Gastroesophageal sphincter (tissue), 4 donors: Measurements from ENCODE around the gene PARD3B. TPM values are rescaled to one million over a fixed set of nuclear protein-coding genes. Genes with fewer than 3 reads are reported as not detected.
"Not testable (repeated sequence)": the region's sequence is repeated elsewhere in the genome, so short reads cannot be mapped to it uniquely, and the experiment has no call there.

Experiments
- ATAC-seq: fragments of 150-250 bp; one replicate; pipeline ENCODE4 v1.9.1; 2016; ENCODE audit warnings: mild to moderate bottlenecking, moderate library complexity
- H3K27ac ChIP-seq, 4 donors: fragments of 200-600 bp; sonication (generic) in 3 of 4; 1 replicate in 3 of 4; 2 replicates in 1 of 4; pipeline ENCODE4 v1.5.1; 2016 to 2019
- H3K27me3 ChIP-seq: fragments of 200-600 bp; sonication (generic); one replicate; pipeline ENCODE4 v1.5.1; 2019
- H3K36me3 ChIP-seq, 2 donors: fragments of 200-600 bp; sonication (generic); one replicate each; pipeline ENCODE4 v1.5.1; 2019; ENCODE audit warnings: control low read depth in 1 of 2
- H3K4me1 ChIP-seq, 3 donors: fragments of 200-600 bp; sonication (generic); 1 replicate in 2 of 3; 2 replicates in 1 of 3; pipeline ENCODE4 v1.5.1; 2016 to 2019; ENCODE audit warnings: control low read depth in 2 of 3
- H3K4me3 ChIP-seq, 2 donors: fragments of 200-600 bp; sonication (generic); one replicate each; pipeline ENCODE4 v1.5.1; 2019; ENCODE audit warnings: mild to moderate bottlenecking in 1 of 2, moderate library complexity in 1 of 2
- H3K9me3 ChIP-seq, 3 donors: fragments of 200-600 bp; sonication (generic); one replicate each; pipeline ENCODE4 v1.5.1; 2017 to 2019; ENCODE audit warnings: control low read depth in 2 of 3
- EP300 ChIP-seq: sonication (generic); formaldehyde crosslinking; IDR thresholded peaks from one replicate; pipeline ENCODE4 v1.6.1; 2017; ENCODE audit warnings: antibody characterized with exemption, mild to moderate bottlenecking
- POLR2A ChIP-seq, 2 donors: fragments of 450-650 bp; IDR thresholded peaks; one replicate each; pipeline ENCODE4 v1.6.1; 2017; ENCODE audit warnings: antibody characterized with exemption in 2 of 2, mild to moderate bottlenecking in 2 of 2, moderate library complexity in 1 of 2
- POLR2AphosphoS5 ChIP-seq: sonication (generic); formaldehyde crosslinking; IDR thresholded peaks from one replicate; pipeline ENCODE4 v1.6.1; 2017; ENCODE audit warnings: antibody characterized with exemption
- WGBS, 2 donors: methylation state at CpG; one replicate each; pipeline ENCODE4 v1.1.5; 2018; ENCODE audit warnings: low coverage in 1 of 2; 5-methylcytosine and 5-hydroxymethylcytosine counted together
- total RNA-seq, 4 donors: library from RNA; depleted of rRNA; stranded (reverse); fragments of >200 nt; gene quantifications; one replicate each; pipeline ENCODE4 v1.1.0, GENCODE V29; 2016
- TF ChIP-seq, protein P1 (sequence below), 4 experiments: fragments of 200-600 bp in 2 of 4; fragments of 450-650 bp in 2 of 4; sonication (generic) in 1 of 4; IDR thresholded peaks; one replicate each; pipeline ENCODE4 v1.5.1; 2017 to 2019; ENCODE audit warnings: antibody characterized with exemption in 4 of 4, mild to moderate bottlenecking in 2 of 4, moderate library complexity in 2 of 4

PARD3B gene
- total RNA-seq, 4 donors from 2014 or later: 29.6 to 42.2 (median 41.0) TPM

DNA sequence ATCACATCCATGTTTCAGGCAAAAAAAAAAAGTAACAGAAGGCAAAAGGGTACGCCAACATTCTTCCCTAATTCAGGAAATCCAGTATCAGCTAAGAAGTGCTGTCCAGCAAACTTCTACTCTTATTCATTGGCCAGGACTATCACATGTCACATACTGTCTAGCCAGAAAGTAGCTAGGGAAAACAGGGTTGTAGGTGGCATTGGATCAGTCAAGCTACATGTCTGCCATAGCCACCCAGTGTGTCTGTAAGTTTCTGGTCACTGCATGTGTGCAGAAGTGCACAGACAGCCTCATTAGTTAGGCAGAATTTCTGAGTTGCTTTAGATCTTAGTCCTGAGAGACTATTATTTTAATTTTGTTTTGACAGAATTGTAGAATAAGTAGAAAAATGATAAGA lies 671.7 kb downstream of the PARD3B start:
- no peak for TF ChIP-seq POLR2AphosphoS5
- no peak for TF ChIP-seq EP300
- TF ChIP-seq, protein P1, sequence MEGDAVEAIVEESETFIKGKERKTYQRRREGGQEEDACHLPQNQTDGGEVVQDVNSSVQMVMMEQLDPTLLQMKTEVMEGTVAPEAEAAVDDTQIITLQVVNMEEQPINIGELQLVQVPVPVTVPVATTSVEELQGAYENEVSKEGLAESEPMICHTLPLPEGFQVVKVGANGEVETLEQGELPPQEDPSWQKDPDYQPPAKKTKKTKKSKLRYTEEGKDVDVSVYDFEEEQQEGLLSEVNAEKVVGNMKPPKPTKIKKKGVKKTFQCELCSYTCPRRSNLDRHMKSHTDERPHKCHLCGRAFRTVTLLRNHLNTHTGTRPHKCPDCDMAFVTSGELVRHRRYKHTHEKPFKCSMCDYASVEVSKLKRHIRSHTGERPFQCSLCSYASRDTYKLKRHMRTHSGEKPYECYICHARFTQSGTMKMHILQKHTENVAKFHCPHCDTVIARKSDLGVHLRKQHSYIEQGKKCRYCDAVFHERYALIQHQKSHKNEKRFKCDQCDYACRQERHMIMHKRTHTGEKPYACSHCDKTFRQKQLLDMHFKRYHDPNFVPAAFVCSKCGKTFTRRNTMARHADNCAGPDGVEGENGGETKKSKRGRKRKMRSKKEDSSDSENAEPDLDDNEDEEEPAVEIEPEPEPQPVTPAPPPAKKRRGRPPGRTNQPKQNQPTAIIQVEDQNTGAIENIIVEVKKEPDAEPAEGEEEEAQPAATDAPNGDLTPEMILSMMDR (IDR thresholded peaks at IDR 0.05): no peak
- TF ChIP-seq POLR2A (IDR thresholded peaks at IDR 0.05): no peak
- no peak overlapping the region for H3K4me3 ChIP-seq
- H3K27me3 ChIP-seq: no peaks in the 10 kb centered on the region
- no peaks in the 10 kb centered on the region for H3K36me3 ChIP-seq
- H3K9me3 ChIP-seq: no peaks in the 10 kb centered on the region
- 89 to 100% methylated on average over 1 of the region's 1 CpG for WGBS, 2 donors
- H3K4me1 ChIP-seq: no peaks in the 10 kb centered on the region
- H3K27ac ChIP-seq: no peak overlapping the region
- no peak for ATAC-seq

DNA sequence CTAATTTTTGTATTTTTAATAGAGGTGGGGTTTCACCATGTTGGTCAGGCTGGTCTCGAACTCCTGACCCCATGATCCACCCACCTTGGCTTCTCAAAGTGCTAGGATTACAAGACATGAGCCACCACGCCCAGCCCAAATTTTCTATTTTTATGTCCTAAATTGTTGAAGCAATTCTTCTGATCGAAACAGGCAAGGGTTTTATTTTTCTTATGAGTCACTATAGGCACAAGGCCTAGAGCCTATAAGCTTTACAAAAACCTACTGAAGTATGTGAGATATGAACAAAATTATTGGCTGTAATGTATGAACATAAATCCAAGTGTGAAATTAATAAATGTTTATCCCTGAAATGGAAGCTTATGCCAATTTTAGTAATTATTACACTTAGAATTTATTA lies 672.8 kb downstream of the PARD3B start:
- no peaks in the 10 kb centered on the region for H3K27me3 ChIP-seq
- WGBS, 2 donors: 57 to 90% methylated on average over 2 to 3 of the region's 3 CpGs
- no peak overlapping the region for H3K4me3 ChIP-seq
- no peaks in the 10 kb centered on the region for H3K4me1 ChIP-seq
- H3K27ac ChIP-seq: no peak overlapping the region
- no peak for ATAC-seq
- TF ChIP-seq POLR2A (IDR thresholded peaks at IDR 0.05) (no peak), POLR2AphosphoS5 (no peak), EP300 (no peak)
- TF ChIP-seq, protein P1 (IDR thresholded peaks at IDR 0.05): no peak
- H3K36me3 ChIP-seq: no peaks in the 10 kb centered on the region
- H3K9me3 ChIP-seq: no peaks in the 10 kb centered on the region

DNA sequence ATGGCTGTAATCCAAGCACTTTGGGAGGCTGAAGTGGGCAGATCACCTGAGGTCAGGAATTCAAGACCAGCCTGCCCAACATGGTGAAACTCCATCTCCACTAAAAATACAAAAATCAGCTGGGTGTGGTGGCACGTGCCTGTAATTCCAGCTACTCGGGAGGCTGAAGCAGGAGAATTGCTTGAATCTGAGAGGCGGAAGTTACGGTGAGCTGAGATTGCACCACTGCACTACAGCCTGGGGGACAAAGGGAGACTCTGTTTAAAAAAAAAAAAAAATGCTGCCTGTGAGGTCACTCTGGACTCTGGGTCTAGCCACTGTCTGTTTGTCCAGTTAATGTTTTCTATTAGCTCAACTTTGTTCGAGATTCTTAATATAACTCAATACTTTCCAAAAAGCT lies 673.5 kb downstream of the PARD3B start:
- H3K4me3 ChIP-seq, H3K4me1 ChIP-seq, H3K9me3 ChIP-seq, ATAC-seq, H3K27ac ChIP-seq, H3K27me3 ChIP-seq, H3K36me3 ChIP-seq: not testable (repeated sequence)
- WGBS, 2 donors: 90 to 94% methylated on average over 5 of the region's 5 CpGs

DNA sequence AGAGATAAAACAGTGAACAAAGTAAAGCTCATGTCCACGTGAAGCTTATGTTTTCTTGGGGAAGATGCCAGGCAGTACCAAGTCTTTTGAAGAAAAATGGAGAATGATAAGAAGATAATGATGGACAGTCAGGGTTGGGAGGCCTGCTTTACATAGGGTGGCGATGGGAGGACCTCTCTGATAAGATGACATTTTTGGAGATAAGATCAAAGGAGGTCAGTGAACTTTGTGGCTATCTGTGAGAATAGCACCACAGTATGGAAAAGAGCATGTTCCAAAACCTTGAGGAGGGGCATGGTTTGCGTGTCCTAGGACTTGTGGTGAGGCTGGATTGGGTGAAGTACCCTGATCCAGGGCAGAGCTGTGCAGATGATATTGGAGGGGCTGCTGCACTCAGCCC lies 675.3 kb downstream of the PARD3B start:
- H3K4me3 ChIP-seq: no peak overlapping the region

DNA sequence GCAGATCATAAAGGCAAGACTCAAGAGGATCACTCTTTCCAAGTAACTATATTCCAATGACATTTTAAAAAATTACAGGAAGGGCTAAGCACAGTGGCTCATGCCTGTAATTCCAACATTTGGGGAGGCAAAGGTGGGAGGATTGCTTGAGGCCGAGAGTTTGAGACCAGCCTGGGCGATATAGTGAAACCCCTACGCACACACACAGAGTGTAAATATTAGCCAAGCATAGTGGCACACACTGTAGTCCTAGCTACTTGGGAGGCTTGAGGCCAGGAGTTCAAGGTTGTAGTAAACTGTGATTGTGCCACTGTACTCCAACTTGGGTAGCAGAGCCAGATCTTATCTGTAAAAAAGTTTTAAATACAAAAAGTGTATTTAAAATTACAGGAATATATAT lies 686.8 kb downstream of the PARD3B start:
- H3K27me3 ChIP-seq: no peaks in the 10 kb centered on the region
- peaks cover 0 to 25% of the 10 kb centered on the region in 2 donors for H3K36me3 ChIP-seq
- no peaks in the 10 kb centered on the region for H3K4me1 ChIP-seq
- TF ChIP-seq POLR2AphosphoS5 (no peak), EP300 (no peak), POLR2A (IDR thresholded peaks at IDR 0.05) (no peak)
- TF ChIP-seq, protein P1 (IDR thresholded peaks at IDR 0.05): no peak
- no peak for ATAC-seq
- WGBS, 2 donors: 100% methylated on average over 1 to 3 of the region's 3 CpGs
- H3K9me3 ChIP-seq: no peaks in the 10 kb centered on the region
- no peak overlapping the region for H3K4me3 ChIP-seq
- H3K27ac ChIP-seq: no peak overlapping the region

More for the DNA sequence above, 675.3 kb downstream of the PARD3B start:
- H3K4me1 ChIP-seq: no peaks in the 10 kb centered on the region
- no peak overlapping the region for H3K27ac ChIP-seq
- no peak for ATAC-seq
- H3K36me3 ChIP-seq: no peaks in the 10 kb centered on the region
- 75% methylated on average over 3 of the region's 3 CpGs; no CpG with 5 or more reads in 1 of the 2 donors for WGBS, 2 donors
- no peaks in the 10 kb centered on the region for H3K27me3 ChIP-seq
- H3K9me3 ChIP-seq: peaks cover 0 to 3% (median 0%) of the 10 kb centered on the region in 3 donors
- TF ChIP-seq POLR2A (IDR thresholded peaks at IDR 0.05) (no peak), POLR2AphosphoS5 (no peak), EP300 (no peak)
- TF ChIP-seq, protein P1 (IDR thresholded peaks at IDR 0.05): no peak
